Activated naive CD4-positive, alpha-beta T cell treated with anti-CD3 and anti-CD28 coated beads, Interleukin-2, amount 50 U/mL, for 24 hours (primary cell): Measurements from ENCODE around the gene ABI2.
"Not testable (repeated sequence)": the region's sequence is repeated elsewhere in the genome, so short reads cannot be mapped to it uniquely, and the experiment has no call there.

Experiments used
- H3K27ac Mint-ChIP-seq: one replicate; pipeline ENCODE4 v1.8.0; 2021; ENCODE audit warnings: mild to moderate bottlenecking, mixed read lengths
- H3K27me3 Mint-ChIP-seq: one replicate; pipeline ENCODE4 v1.8.0; 2021; ENCODE audit warnings: mixed read lengths
- H3K36me3 Mint-ChIP-seq: one replicate; pipeline ENCODE4 v1.8.0; 2021; ENCODE audit warnings: mixed read lengths
- H3K4me1 Mint-ChIP-seq: one replicate; pipeline ENCODE4 v1.8.0; 2021; ENCODE audit warnings: mixed read lengths
- H3K4me3 Mint-ChIP-seq: one replicate; pipeline ENCODE4 v1.8.0; 2021; ENCODE audit warnings: mild to moderate bottlenecking, mixed read lengths
- H3K9me3 Mint-ChIP-seq: one replicate; pipeline ENCODE4 v1.8.0; 2021; ENCODE audit warnings: mixed read lengths

ABI2 gene

GRCh38 chr2:203394519-203395227 is 66.5 kb downstream of the ABI2 start:
- H3K27ac Mint-ChIP-seq, result no peak overlapping the region
- no peaks in the 10 kb centered on the region for H3K4me1 Mint-ChIP-seq
- no peaks in the 10 kb centered on the region for H3K9me3 Mint-ChIP-seq
- H3K27me3 Mint-ChIP-seq, result no peaks in the 10 kb centered on the region
- peaks cover 21% of the 10 kb centered on the region for H3K36me3 Mint-ChIP-seq
- H3K4me3 Mint-ChIP-seq, result no peak overlapping the region

- Mint-ChIP-seq H3K4me3 (no peak overlapping the region), H3K27ac (no peak overlapping the region), H3K4me1 (no peaks in the 10 kb centered on the region), H3K36me3 (peaks cover 21% of the 10 kb centered on the region), H3K9me3 (no peaks in the 10 kb centered on the region), H3K27me3 (no peaks in the 10 kb centered on the region)
Measured at GRCh38 chr2:203395858-203396257, 67.7 kb downstream of the ABI2 start.

- no peak overlapping the region for H3K27ac Mint-ChIP-seq
- H3K27me3 Mint-ChIP-seq, result no peaks in the 10 kb centered on the region
- H3K4me3 Mint-ChIP-seq, result no peak overlapping the region
- peaks cover 24% of the 10 kb centered on the region for H3K36me3 Mint-ChIP-seq
- no peaks in the 10 kb centered on the region for H3K9me3 Mint-ChIP-seq
- no peaks in the 10 kb centered on the region for H3K4me1 Mint-ChIP-seq
Measured at GRCh38 chr2:203396667-203397066, 68.5 kb downstream of the ABI2 start.

GRCh38 chr2:203399031-203399430 is 70.8 kb downstream of the ABI2 start:
- Mint-ChIP-seq H3K27me3 (no peaks in the 10 kb centered on the region), H3K4me1 (no peaks in the 10 kb centered on the region), H3K9me3 (no peaks in the 10 kb centered on the region), H3K27ac (no peak overlapping the region), H3K4me3 (no peak overlapping the region), H3K36me3 (peaks cover 22% of the 10 kb centered on the region)

GRCh38 chr2:203400805-203401585 is 72.8 kb downstream of the ABI2 start:
- Mint-ChIP-seq H3K27ac (no peak overlapping the region), H3K27me3 (no peaks in the 10 kb centered on the region)

GRCh38 chr2:203404996-203405395 is 76.8 kb downstream of the ABI2 start:
- Mint-ChIP-seq H3K36me3 (peaks cover 26% of the 10 kb centered on the region), H3K4me3 (no peak overlapping the region), H3K27ac (no peak overlapping the region), H3K4me1 (no peaks in the 10 kb centered on the region), H3K9me3 (no peaks in the 10 kb centered on the region), H3K27me3 (no peaks in the 10 kb centered on the region)

More at GRCh38 chr2:203400805-203401585, 72.8 kb downstream of the ABI2 start:
- H3K36me3 Mint-ChIP-seq, result peaks cover 21% of the 10 kb centered on the region
- no peaks in the 10 kb centered on the region for H3K4me1 Mint-ChIP-seq
- H3K9me3 Mint-ChIP-seq, result no peaks in the 10 kb centered on the region
- no peak overlapping the region for H3K4me3 Mint-ChIP-seq

- Mint-ChIP-seq H3K27me3 (no peaks in the 10 kb centered on the region), H3K36me3 (peaks cover 27% of the 10 kb centered on the region), H3K4me3 (no peak overlapping the region), H3K27ac (no peak overlapping the region), H3K9me3 (no peaks in the 10 kb centered on the region), H3K4me1 (no peaks in the 10 kb centered on the region)
Measured at GRCh38 chr2:203407496-203407895, 79.3 kb downstream of the ABI2 start.

- peaks cover 5% of the 10 kb centered on the region for H3K9me3 Mint-ChIP-seq
- no peak overlapping the region for H3K27ac Mint-ChIP-seq
- H3K36me3 Mint-ChIP-seq, result peaks cover 30% of the 10 kb centered on the region
- no peaks in the 10 kb centered on the region for H3K27me3 Mint-ChIP-seq
- H3K4me1 Mint-ChIP-seq, result no peaks in the 10 kb centered on the region
- H3K4me3 Mint-ChIP-seq, result no peak overlapping the region
Measured at GRCh38 chr2:203412546-203413331, 84.5 kb downstream of the ABI2 start.

- peaks cover 14% of the 10 kb centered on the region for H3K9me3 Mint-ChIP-seq
- no peaks in the 10 kb centered on the region for H3K27me3 Mint-ChIP-seq
- H3K4me3 Mint-ChIP-seq, result no peak overlapping the region
- H3K36me3 Mint-ChIP-seq, result peaks cover 39% of the 10 kb centered on the region
- H3K27ac Mint-ChIP-seq, result no peak overlapping the region
- H3K4me1 Mint-ChIP-seq, result no peaks in the 10 kb centered on the region
Measured at GRCh38 chr2:203413796-203414195, 85.6 kb downstream of the ABI2 start.

GRCh38 chr2:203418271-203418670 is 90.1 kb downstream of the ABI2 start:
- H3K9me3 Mint-ChIP-seq, result peaks cover 14% of the 10 kb centered on the region
- H3K27ac Mint-ChIP-seq, result no peak overlapping the region
- H3K27me3 Mint-ChIP-seq, result no peaks in the 10 kb centered on the region
- no peaks in the 10 kb centered on the region for H3K4me1 Mint-ChIP-seq
- H3K4me3 Mint-ChIP-seq, result no peak overlapping the region
- peaks cover 32% of the 10 kb centered on the region for H3K36me3 Mint-ChIP-seq

- H3K27me3 Mint-ChIP-seq, result no peaks in the 10 kb centered on the region
- no peaks in the 10 kb centered on the region for H3K9me3 Mint-ChIP-seq
- no peak overlapping the region for H3K27ac Mint-ChIP-seq
- H3K36me3 Mint-ChIP-seq, result peaks cover 16% of the 10 kb centered on the region
- no peak overlapping the region for H3K4me3 Mint-ChIP-seq
- H3K4me1 Mint-ChIP-seq, result no peaks in the 10 kb centered on the region
Measured at GRCh38 chr2:203427061-203427460, 98.9 kb downstream of the ABI2 start.

- H3K4me1 Mint-ChIP-seq, H3K27me3 Mint-ChIP-seq, H3K27ac Mint-ChIP-seq, H3K4me3 Mint-ChIP-seq, H3K9me3 Mint-ChIP-seq: not testable (repeated sequence)
- peaks cover 10% of the 10 kb centered on the region for H3K36me3 Mint-ChIP-seq
Measured at GRCh38 chr2:203429643-203430042, 101.4 kb downstream of the ABI2 start.

GRCh38 chr2:203431391-203432185 is 103.4 kb downstream of the ABI2 start:
- Mint-ChIP-seq H3K27ac (no peak overlapping the region), H3K36me3 (peaks cover 9% of the 10 kb centered on the region), H3K4me1 (no peaks in the 10 kb centered on the region), H3K4me3 (no peak overlapping the region), H3K9me3 (no peaks in the 10 kb centered on the region), H3K27me3 (no peaks in the 10 kb centered on the region)

GRCh38 chr2:203432811-203433210 is 104.6 kb downstream of the ABI2 start:
- peaks cover 6% of the 10 kb centered on the region for H3K36me3 Mint-ChIP-seq
- no peaks in the 10 kb centered on the region for H3K4me1 Mint-ChIP-seq
- H3K9me3 Mint-ChIP-seq, result no peaks in the 10 kb centered on the region
- no peaks in the 10 kb centered on the region for H3K27me3 Mint-ChIP-seq
- H3K27ac Mint-ChIP-seq, result no peak overlapping the region
- no peak overlapping the region for H3K4me3 Mint-ChIP-seq

- H3K4me3 Mint-ChIP-seq, result no peak overlapping the region
- H3K27me3 Mint-ChIP-seq, result no peaks in the 10 kb centered on the region
- peaks cover 10% of the 10 kb centered on the region for H3K36me3 Mint-ChIP-seq
- H3K27ac Mint-ChIP-seq, result no peak overlapping the region
- no peaks in the 10 kb centered on the region for H3K9me3 Mint-ChIP-seq
- H3K4me1 Mint-ChIP-seq, result peaks cover 4% of the 10 kb centered on the region
Measured at GRCh38 chr2:203436496-203436895, 108.3 kb downstream of the ABI2 start.
